ENCODE results near the gene MRPS33. TPM values are rescaled to one million over a fixed set of nuclear protein-coding genes. Genes with fewer than 3 reads are reported as not detected.

Gene MRPS33
- total RNA-seq, 2 donors from 2014 or later, result 83.0 to 89.6 TPM

DNA sequence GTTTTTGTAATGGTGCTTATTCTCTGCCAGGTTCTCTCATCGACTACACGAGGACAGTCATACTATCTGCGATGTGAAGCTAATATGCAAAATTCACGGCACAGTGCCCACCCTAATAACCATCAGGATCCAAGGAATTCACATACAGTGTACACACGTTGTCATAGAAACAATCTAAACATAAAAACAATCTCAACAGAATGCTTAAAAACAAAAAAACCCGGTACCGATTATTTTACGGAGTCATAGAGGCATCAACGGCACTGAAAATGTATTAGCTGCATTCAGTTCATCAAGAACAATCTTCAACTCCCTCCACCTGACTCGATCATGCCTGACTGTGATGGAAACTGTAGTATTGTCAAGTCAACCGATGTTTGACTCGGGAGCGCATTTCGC, 628 bp downstream of the MRPS33 start:
- intact Hi-C loops (cut with DNase I, micrococcal nuclease), result loop anchor here in 1 of 2 donors (5.0 kb wide), 1 partner anchor 202 kb away; no protein-coding TSS in a partner anchor
- no peak for DNase-seq
- ATAC-seq, result no peak

DNA sequence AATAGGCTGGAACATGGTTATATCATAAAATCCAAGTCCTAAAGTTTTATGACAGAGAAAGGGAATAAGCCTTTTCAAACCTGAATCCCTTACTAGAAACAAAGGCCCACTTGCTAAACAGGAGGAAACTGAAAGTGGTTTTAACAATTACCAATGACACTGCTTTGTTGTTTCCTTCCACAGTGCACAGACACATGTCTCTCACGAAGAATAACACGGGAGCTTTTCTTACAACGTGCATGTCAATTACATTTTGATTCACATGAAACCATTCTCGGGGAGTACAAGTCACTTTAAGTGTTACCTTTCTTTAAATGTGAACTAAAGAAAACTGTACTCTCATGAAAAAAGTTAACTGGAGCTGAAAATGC, 1.4 kb downstream of the MRPS33 start:
- no peak for DNase-seq
- ATAC-seq, result peak; percentile 21
- intact Hi-C loops (cut with DNase I, micrococcal nuclease), result loop anchor here in 1 of 2 donors (5.0 kb wide), 1 partner anchor 201 kb away; no protein-coding TSS in a partner anchor

DNA sequence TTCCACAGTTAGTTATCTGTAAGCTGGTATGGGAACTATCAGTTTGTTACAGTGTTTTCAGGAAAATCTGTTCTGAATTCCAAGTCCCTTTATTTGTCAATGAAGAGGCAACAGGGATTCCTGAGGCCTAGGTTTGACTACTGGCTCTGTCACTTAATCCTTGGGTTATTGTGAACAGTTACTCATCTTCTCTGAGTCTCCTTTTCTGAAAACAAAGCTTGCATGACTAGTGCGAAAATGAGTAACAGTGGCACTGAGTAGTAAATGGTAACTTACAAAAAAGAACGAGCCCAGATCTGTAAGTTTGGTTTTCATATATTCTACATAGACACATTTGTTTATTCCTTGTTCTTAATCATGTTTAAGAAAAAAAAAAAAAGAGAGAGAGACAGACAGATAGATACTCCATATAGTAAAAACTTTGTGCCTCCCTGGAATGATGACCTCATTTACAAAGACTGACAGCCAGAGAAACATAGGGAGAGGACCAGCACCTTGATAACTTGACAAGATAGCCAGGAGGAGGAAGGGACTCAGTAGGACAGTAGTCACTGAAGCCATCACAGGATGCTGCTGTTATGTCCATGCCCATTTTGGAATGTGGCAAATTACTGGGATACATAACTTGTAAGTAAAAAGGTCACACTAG, 1.9 kb downstream of the MRPS33 start:
- DNase-seq (no peak), ATAC-seq (no peak)
- intact Hi-C loops (cut with DNase I, micrococcal nuclease), result loop anchor here in 1 of 2 donors (5.0 kb wide), 1 partner anchor 201 kb away; no protein-coding TSS in a partner anchor

DNA sequence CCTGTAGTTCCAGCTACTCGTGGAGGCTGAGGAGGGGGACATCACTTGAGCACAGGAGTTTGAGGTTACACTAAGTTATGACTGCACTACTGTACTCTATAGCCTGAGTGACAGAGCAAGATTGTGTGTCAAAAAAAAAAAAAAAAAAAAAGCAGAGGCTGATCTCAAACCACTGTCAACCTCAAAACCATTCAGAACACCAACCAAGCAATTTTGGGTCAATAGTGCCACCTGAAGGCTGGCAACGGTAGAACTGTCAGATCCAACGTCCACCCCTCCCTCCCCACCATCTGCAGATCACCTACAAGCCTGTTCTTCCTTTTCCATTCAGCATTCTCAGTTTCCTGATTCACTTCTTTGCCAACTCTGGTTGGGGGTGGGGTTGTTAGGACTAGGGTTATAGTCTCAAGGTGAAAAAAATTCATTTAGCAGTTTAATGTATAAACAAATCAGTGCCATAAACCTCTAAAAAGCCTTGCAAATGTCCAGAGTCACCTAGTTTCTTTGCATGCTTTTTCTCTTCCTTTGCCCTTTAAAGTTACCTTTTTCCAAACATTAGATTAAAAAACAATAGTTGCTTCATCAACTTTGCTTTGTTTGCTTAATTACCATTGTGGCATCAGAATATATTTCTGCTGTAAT, 2.6 kb downstream of the MRPS33 start:
- intact Hi-C loops (cut with DNase I, micrococcal nuclease), result loop anchor here in 1 of 2 donors (5.0 kb wide), 1 partner anchor 200 kb away; no protein-coding TSS in a partner anchor
- ATAC-seq (peak; percentile 69), DNase-seq (peak; percentile 63 to 75)

DNA sequence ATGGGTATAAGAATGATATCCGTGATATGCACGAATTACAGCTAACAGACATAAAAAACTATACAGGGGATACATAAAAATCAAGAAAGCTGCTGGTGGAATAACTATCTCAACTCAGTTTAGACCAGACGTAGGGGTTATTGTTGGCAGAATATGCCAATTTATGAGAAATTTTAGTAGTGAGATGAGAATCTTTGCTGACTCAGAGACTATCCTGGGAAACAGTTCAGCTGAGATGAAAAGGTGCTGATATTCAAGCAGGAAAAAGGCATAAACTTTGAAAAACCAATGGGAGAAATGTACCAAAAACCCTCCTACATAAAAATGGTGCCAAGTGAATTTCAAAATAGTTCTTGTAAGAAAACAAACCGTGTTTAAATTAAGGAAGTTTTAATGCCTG, 3.3 kb downstream of the MRPS33 start:
- no peak for DNase-seq
- no peak for ATAC-seq
- intact Hi-C loops (cut with DNase I, micrococcal nuclease), result loop anchor here in 1 of 2 donors (5.0 kb wide), 1 partner anchor 199 kb away; no protein-coding TSS in a partner anchor

DNA sequence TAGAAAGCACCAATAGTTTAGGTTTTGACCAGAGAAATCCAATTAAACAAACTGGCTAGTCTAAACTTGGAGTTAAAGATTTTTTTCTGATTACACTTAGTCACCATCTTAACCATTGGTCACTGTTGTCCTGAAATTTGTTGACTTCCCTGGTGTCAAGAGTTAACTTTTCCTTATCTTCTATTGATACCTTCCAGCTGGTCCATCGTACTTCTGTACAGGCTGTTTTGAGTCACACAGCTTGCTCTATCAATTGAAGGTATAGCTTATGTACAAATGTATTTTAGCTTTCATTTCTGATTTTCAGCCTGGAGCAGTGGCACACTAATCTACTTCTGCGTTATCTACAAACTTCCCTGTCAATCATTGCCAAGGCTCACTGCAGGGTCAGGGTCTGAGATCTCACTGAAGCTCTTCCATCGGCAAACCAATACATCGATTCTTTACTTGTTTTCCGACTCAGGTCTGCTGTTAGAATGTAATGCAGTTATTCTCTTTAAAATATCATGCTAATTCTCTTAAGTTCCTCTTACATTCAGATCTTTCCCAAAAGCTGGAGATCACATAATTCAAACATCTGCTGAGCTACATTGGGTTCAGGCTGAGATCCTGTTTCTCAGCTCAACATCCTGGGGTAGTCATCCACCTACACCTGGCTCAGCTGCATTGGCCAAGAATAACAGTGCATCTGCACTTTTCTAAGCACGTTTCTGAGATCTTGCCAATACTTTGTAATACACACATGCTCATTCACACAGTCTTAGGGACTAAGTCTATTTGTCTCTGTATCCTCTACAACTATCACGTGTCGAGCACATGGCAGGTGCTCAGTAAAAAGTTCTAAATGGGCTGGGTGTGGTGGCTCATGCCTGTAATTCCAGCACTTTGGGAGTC, 11.3 kb downstream of the MRPS33 start:
- intact Hi-C loops (cut with DNase I, micrococcal nuclease), result loop anchor here in 1 of 2 donors (10.0 kb wide), 1 partner anchor 189 kb away; no protein-coding TSS in a partner anchor
- no peak for DNase-seq
- ATAC-seq, result peak; percentile 79

DNA sequence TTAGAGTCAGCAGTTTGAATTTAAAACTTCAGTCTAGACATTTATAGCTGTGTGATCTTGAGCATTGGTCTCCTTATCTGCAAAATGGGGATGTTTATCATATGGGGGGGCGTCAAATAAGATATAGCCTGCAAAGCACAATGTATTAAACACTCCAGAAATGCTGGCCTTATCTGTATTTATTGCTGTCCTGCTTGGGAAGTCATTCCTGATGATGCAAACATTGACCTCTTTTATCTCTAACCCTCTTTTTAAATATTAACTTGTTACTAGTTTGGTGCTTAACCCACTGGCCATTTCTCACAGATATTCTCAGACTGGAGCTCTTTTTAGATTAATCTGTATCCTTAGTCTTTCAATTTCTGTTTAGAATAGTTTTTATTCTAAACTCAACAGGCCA, 13.2 kb downstream of the MRPS33 start:
- no peak for DNase-seq

DNA sequence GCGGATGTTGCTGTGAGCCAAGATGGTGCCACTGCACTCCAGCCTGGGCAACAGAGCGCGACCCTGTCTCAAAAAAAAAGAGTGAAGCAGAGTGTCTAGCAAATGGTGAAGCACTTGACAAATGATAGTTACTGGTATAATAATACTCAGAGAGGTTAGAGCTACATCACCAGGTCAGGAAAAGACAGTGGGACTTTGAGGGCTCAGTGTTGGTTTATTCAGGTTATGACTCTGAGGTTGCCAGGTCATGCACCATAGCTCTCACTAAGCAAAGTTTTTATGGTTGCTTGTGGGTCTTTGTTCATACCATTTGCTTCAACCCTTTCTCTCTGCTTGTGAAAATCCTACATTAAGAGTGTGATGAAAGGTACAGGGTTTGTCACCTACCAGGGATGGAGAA, 13.6 kb downstream of the MRPS33 start:
- intact Hi-C loops (cut with DNase I, micrococcal nuclease), result loop anchor here in 1 of 2 donors (10.0 kb wide), 1 partner anchor 186 kb away; no protein-coding TSS in a partner anchor
- DNase-seq (no peak), ATAC-seq (no peak)

More for the DNA sequence above, 13.2 kb downstream of the MRPS33 start:
- intact Hi-C loops (cut with DNase I, micrococcal nuclease), result loop anchor here in 1 of 2 donors (10.0 kb wide), 1 partner anchor 187 kb away; no protein-coding TSS in a partner anchor
- no peak for ATAC-seq

DNA sequence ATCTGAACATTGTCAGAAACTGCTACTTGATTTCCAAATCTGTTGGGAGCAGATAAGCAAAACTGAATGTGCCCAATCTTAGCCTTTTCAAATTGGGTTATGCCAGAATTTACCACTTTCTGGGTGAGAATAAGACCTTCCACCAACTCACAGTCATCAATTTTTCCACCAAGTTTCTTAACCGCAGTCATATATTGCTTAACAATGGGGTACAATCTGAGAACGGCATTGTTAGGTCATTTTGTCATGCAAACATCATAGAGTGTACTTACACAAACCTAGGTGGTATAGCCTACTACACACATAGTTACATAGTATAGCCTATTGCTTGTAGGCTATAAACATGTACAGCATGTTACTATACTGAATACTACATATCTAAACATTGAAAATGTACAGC, 16.0 kb downstream of the MRPS33 start:
- intact Hi-C loops (cut with DNase I, micrococcal nuclease), result no loop called here
- no peak for DNase-seq
- ATAC-seq, result no peak

DNA sequence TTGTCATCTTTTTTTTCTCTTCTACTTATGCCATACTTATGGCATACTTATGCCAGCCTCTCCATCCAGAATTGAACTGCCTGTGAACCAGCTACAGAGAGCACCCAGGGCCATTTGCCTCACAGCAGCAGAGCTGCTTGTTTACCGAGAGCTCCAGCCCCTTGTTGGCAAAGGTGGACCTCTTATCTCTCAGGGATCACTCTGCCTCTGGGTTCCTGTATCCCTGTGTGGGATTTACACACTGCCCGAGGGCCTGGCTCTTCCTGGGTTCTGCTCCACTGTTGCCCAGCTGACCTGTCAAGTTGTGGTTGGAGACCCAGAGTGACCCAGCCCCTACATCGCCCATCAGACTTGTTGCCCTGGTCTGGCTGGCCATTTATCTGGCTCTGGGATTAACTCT, 22.3 kb downstream of the MRPS33 start:
- intact Hi-C loops (cut with DNase I, micrococcal nuclease), result no loop called here
- no peak for ATAC-seq
- no peak for DNase-seq

DNA sequence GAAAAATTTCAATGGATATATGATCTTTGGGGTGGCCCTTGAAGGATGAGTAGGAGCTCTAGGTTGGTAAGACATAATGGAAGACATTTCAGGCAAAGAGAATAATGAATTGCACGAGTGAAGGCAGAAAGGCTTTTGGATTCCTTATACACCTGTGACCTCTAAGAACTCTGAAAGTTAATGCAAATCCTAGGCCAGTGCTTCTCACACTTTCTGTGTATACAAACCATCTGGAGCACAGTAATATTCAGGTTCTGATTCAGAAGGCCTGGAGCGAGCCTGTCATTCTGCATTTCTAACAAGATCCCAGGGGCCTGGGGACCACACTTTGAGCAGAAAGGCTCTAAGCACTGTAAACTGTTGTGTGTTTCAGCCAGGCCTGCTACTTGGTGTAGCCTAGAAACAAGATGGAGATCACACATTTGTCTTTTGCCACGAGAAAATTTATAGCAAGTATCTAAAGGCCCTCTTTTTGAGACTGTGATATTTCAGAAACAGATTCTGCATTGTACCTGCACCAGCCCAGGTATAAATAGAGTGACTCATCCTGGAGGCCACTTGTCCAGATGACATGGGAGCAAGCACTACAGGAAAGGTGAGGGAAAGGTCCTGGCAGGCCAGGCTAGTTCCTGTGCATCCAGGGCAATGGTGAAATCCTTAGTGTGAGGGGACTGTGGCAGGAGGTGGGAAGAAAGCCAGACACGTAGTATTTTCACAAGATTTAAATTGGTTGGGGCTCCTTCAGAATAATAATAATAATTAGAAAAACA, 24.4 kb downstream of the MRPS33 start:
- no peak for ATAC-seq
- intact Hi-C loops (cut with DNase I, micrococcal nuclease), result no loop called here
- DNase-seq, result no peak

DNA sequence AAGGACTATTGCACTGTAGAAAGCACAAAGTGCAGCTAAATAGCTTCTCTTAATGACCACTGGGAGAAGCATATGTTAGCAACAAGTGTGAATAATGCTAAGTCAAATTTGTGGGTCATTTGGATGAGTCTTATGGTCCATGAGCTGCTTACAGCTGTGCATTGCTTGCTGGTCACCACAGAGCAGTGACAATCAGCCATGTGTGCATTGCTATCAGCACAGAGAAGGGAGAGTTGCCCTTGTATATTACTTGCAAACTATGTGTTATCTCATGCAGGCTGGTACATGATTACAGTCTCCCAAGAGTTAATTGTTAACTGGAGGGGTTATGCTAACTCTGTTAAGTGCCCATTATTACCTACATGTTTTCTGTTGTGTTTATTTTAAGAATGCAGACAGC, 25.7 kb downstream of the MRPS33 start:
- DNase-seq, result no peak
- ATAC-seq, result peak; percentile 60
- intact Hi-C loops (cut with DNase I, micrococcal nuclease), result no loop called here

DNA sequence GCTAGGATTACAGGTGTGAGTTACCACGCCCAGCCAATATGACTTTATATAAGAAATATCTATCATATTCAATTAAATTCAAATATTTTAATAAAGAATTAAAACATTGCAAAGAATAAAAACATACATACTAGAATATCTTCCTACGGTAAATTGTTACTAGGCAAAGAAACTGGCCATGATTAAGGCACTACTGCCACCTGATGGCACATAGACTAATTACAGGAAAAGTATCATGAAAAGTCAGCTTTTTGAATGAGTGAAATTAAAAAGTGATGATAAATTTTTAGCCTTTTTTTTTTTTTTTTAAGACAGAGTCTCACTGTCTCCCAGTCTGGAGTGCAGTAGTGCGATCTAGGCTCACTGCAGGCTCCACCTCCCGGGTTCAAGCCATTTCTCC, 30.9 kb downstream of the MRPS33 start:
- no peak for DNase-seq
- intact Hi-C loops (cut with DNase I, micrococcal nuclease), result no loop called here
- no peak for ATAC-seq

DNA sequence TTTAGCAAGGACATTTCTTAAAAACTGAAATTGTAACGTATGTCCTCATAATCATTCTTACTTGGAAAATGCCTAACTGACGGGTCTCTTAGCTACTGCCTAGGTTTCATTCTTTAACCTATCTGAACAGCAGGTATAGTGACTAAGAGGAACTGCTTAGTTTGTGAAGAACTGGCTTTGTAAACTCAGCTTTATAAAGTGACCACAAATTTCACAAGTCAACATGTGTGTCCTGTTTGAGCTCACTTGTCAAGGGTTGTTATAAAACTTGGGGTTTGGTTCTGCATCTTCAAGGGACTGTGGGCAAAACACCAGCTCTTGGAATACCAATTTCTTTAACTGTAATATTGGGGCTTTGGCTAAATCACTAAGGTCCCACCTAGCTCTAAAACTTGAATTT, 32.2 kb downstream of the MRPS33 start:
- no peak for ATAC-seq
- DNase-seq, result no peak
- intact Hi-C loops (cut with DNase I, micrococcal nuclease), result no loop called here

DNA sequence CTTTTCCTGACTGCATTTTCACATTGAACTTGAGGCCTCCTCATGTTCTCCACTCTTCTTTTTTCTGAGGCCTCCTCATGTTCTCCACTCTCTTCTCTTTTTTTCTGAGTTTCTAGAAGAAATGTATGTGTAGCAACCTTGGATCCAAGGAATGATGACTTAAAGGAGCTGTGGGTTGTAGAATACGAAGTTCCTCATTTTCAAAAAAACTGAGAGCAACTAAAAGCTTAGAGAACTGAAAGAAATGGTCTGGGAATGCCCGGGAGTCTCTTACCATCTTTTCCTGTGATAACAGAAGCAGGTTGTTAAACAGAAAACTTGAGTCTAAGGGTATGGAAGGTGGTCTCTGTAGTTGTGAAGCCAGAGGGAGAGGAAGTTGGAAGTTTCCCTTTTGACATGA, 32.8 kb downstream of the MRPS33 start:
- ATAC-seq (no peak), DNase-seq (no peak)
- intact Hi-C loops (cut with DNase I, micrococcal nuclease), result no loop called here

DNA sequence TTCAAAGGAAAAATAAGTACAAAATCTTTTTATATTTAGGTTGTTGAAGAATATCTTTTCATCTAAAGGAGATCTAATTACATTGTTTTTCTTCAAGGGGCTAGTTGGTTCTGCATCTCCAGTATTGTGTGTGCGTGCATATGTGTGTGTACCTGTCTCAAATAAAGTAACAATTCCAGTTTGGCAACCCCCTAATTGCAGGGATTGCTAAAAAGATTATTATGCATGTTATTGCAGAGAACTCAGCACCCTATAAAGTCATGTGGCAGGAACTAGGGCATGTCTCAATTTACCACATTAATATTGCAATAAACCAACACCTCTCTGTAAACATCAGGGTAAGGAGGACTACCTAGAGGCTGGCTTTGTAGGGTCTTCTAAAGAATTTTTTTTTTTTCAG, 37.0 kb downstream of the MRPS33 start:
- ATAC-seq (no peak), DNase-seq (no peak)
- intact Hi-C loops (cut with DNase I, micrococcal nuclease), result no loop called here

DNA sequence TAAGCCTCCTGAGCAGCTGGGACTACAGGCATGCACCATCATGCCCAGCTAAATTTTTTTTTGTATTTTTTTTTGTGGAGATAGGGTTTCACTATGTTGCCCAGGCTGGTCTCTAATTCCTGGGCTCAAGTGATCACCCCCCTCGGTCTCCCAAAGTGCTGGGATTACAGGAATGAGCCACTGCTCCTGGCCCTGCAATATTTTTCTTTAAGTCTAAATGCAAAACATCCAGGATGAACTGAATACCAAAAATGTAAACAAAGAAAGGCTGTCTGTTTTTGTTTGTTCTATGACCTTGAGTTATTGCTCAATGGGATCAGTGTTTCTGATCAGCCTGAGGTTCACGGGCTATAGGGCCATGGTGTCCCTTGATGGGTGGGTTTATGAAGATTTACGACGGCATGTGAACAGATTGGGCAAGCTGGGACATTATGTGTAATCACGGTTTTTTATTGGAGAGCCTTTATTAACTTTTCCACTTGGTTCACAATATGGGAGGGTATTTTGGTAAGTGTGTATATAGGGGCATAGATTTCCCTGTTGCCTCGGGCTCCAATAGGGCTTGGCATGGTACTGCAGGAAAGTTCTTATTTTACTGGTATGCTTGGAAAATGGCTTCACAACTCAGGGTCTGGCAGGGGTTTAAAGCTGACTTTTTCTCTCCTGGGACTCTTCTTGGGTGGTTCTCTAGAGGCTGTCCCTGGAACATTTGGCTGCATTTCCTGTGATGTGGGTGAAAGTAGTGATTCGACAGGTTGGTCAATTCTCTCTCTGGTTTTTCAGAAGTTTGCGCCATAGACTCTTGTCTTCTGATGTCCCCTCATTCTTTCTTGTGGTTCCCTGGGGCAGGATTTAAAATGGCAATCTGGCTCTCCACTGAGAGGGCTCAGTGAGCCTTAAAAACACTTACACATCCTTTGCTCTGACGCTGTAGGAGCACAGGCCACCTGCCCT, 41.6 kb downstream of the MRPS33 start:
- intact Hi-C loops (cut with DNase I, micrococcal nuclease), result no loop called here
- DNase-seq (no peak), ATAC-seq (no peak)

DNA sequence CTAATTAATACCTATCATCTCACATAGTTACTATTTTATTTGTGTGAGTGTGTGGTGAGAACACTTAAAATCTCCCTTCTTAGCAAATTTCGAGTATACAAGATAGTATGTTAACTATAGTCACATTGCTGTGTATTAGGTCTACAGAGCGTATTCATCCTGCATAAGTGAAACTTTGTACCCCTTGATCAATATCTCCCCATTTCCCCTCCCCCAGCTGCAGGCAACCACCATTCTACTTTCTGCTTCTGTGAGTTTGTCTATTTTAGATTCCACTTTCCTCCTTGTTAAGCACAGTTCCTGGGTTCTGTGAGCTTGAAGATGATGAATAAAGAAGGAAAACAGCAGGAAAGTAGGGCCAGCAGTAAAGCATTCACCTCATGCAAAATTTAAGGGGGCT, 42.4 kb downstream of the MRPS33 start:
- no peak for ATAC-seq

More for the DNA sequence above, 42.4 kb downstream of the MRPS33 start:
- DNase-seq, result no peak
- intact Hi-C loops (cut with DNase I, micrococcal nuclease), result no loop called here
